ENCODE results near the gene PIWIL4. TPM values are rescaled to one million over a fixed set of nuclear protein-coding genes. Genes with fewer than 3 reads are reported as not detected.

The PIWIL4 gene
- total and polyA plus RNA-seq, 9 of the 15 experiments (the other 6 are each of a cell fraction or from before 2014, with no cell fraction given) = 6.3 to 17.0 (median 10.8) TPM

DNA sequence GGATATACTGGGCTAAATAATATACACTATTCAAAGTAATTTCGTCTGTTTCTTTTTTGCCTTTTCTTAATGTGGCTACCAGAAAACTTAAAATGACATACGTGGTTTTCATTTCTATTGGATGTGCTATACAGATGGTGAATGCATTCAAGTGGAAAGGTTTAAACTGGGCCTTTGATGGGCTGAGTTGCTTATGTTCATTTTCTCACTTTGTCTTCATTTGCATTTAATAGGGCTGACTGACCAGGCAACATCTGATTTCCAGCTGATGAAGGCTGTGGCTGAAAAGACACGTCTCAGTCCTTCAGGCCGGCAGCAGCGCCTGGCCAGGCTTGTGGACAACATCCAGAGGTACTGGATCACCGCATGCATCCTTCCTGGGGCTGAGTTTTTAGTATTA lies 27.9 kb downstream of the PIWIL4 start:
- ATAC-seq = no peak
- H3K79me2 ChIP-seq (ENCODE audit: control insufficient read depth, insufficient read depth, low read length) = no peaks in the 10 kb centered on the region
- no peak overlapping the region for H3K9ac ChIP-seq (ENCODE audit: insufficient read depth in 1 of 2, low read depth in 2 of 2, low read length in 2 of 2)
- no peak for FAIRE-seq
- peaks cover 2 to 3% of the 10 kb centered on the region in 2 experiments; a peak in 2 of 5 replicates for H3K27me3 ChIP-seq (ENCODE audit: control insufficient read depth in 2 of 2, insufficient read depth in 2 of 2, low read length in 2 of 2)
- no peaks in the 10 kb centered on the region for H3K9me3 ChIP-seq (replicated peaks; ENCODE audit: control insufficient read depth, insufficient read depth, low read depth, low read length)
- H4K20me1 ChIP-seq (replicated peaks; ENCODE audit: control insufficient read depth, insufficient read depth, low read length) = no peaks in the 10 kb centered on the region
- POLR2A ChIA-PET = interaction anchor here (1.5 kb wide), 1 partner anchor 238 kb away, joined by 3 read pairs; no protein-coding TSS in a partner anchor
- no peak overlapping the region for H3K27ac ChIP-seq (ENCODE audit: extremely low read depth, low read depth, low read length)
- H3K4me2 ChIP-seq (ENCODE audit: insufficient read depth, low read length) = no peak overlapping the region
- TF ChIP-seq ZNF436 (CRISPR knock-in tag; IDR thresholded peaks at IDR 0.05) = no peak
- no peak for TF ChIP-seq SAFB2 (IDR thresholded peaks at IDR 0.05; ENCODE audit: borderline replicate concordance, low read depth, low read length, severe bottlenecking)
- TF ChIP-seq ZNF696 (CRISPR knock-in tag; conservative IDR thresholded peaks at IDR 0.05) = no peak
- no peak for TF ChIP-seq PHTF2 (CRISPR knock-in tag; IDR thresholded peaks at IDR 0.05)
- TF ChIP-seq SMAD4 (CRISPR knock-in tag; conservative IDR thresholded peaks at IDR 0.05) = no peak
- TF ChIP-seq ELF2 (CRISPR knock-in tag; IDR thresholded peaks at IDR 0.05) = no peak
- TF ChIP-seq, protein P1, sequence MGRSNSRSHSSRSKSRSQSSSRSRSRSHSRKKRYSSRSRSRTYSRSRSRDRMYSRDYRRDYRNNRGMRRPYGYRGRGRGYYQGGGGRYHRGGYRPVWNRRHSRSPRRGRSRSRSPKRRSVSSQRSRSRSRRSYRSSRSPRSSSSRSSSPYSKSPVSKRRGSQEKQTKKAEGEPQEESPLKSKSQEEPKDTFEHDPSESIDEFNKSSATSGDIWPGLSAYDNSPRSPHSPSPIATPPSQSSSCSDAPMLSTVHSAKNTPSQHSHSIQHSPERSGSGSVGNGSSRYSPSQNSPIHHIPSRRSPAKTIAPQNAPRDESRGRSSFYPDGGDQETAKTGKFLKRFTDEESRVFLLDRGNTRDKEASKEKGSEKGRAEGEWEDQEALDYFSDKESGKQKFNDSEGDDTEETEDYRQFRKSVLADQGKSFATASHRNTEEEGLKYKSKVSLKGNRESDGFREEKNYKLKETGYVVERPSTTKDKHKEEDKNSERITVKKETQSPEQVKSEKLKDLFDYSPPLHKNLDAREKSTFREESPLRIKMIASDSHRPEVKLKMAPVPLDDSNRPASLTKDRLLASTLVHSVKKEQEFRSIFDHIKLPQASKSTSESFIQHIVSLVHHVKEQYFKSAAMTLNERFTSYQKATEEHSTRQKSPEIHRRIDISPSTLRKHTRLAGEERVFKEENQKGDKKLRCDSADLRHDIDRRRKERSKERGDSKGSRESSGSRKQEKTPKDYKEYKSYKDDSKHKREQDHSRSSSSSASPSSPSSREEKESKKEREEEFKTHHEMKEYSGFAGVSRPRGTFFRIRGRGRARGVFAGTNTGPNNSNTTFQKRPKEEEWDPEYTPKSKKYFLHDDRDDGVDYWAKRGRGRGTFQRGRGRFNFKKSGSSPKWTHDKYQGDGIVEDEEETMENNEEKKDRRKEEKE (IDR thresholded peaks at IDR 0.05; ENCODE audit: borderline replicate concordance in 1 of 2, control insufficient read depth in 1 of 2, low read depth in 2 of 2, low read length in 1 of 2) = no peak
- TF ChIP-seq ARID4B (CRISPR knock-in tag; IDR thresholded peaks at IDR 0.05) = no peak
- no peak for TF ChIP-seq FOSL1 (tag; conservative IDR thresholded peaks at IDR 0.05)
- no peak for TF ChIP-seq MEF2D (tag; conservative IDR thresholded peaks at IDR 0.05; ENCODE audit: low read depth)
- TF ChIP-seq ZNF140 (CRISPR knock-in tag; IDR thresholded peaks at IDR 0.05) = no peak
- CTCF ChIA-PET (ENCODE audit: low intra/inter-chr PET ratio) = no interaction called here
- H2AFZ ChIP-seq (ENCODE audit: low read depth, low read length) = no peak overlapping the region
- no TSS peak for BruUV-seq (replicated peaks)
- H3K9me1 ChIP-seq (ENCODE audit: control insufficient read depth, insufficient read depth, low read length) = no peaks in the 10 kb centered on the region
- no peak overlapping the region for H3K4me3 ChIP-seq
- no peaks in the 10 kb centered on the region for H3K4me1 ChIP-seq (replicated peaks in 1 of 2; ENCODE audit: control insufficient read depth in 2 of 2, insufficient read depth in 2 of 2, low read length in 2 of 2)
- DNase-seq (ENCODE audit: extremely low read depth in 1 of 4, low spot score in 3 of 4) = no peak
- in situ Hi-C loops (cut with MboI) (no loop called here), intact Hi-C loops (cut with micrococcal nuclease) (no loop called here)
- 46% methylated on average over 6 of the region's 6 CpGs for WGBS (ENCODE audit: insufficient coverage, low coverage, missing lambda C conversion rate)
- H3K36me3 ChIP-seq (ENCODE audit: control insufficient read depth, insufficient read depth, low read length) = peaks cover 25% of the 10 kb centered on the region; the same call in 2 of the 3 replicates
